Endothelial cell of umbilical vein (primary cell): ENCODE results near the gene EXD3.

ENCODE experiments used
- CTCF ChIP-seq, 2 donors: IDR thresholded peaks; 1 replicate in 1 of 2; 2 replicates in 1 of 2; pipeline ENCODE4 v1.5.1; 2011; ENCODE audit warnings: low read length in 2 of 2, mild to moderate bottlenecking in 2 of 2, moderate library complexity in 2 of 2, control low read depth in 1 of 2, inconsistent platforms in 1 of 2, low read depth in 1 of 2; ENCODE audit not compliant: insufficient read depth in 1 of 2; ENCODE audit errors: extremely low read depth in 1 of 2
- MAX ChIP-seq: IDR thresholded peaks from 2 replicates; pipeline ENCODE4 v1.6.1; 2011; ENCODE audit not compliant: insufficient read depth, insufficient read length

GRCh38 chr9:137279741-137280473, 143.1 kb downstream of the EXD3 start:
- TF ChIP-seq CTCF (IDR thresholded peaks at IDR 0.05; ENCODE audit: extremely low read depth in 1 of 2, insufficient read depth in 1 of 2, low read depth in 1 of 2, low read length in 2 of 2): no peak
- TF ChIP-seq MAX: no peak
